SU-DHL-6 (cell line): Measurements from ENCODE around the gene EGFL8.

Source experiments
- H2AFZ ChIP-seq: fragments of 200-600 bp; sonication (generic); 2 replicates; pipeline ENCODE4 v1.6.1; 2014; ENCODE audit warnings: low read depth, mild to moderate bottlenecking, moderate library complexity, mixed read lengths, antibody characterized with exemption, low read length; ENCODE audit not compliant: severe bottlenecking
- H3F3A ChIP-seq: fragments of 200-600 bp; shearing (Covaris generic); 2 replicates; pipeline ENCODE4 v1.6.0; 2016; ENCODE audit warnings: antibody characterized with exemption, mild to moderate bottlenecking; ENCODE audit not compliant: insufficient read depth
- H3K27ac ChIP-seq: fragments of 200-600 bp; sonication (generic); 2 replicates; pipeline ENCODE4 v1.5.1; 2016; ENCODE audit warnings: low read depth, mild to moderate bottlenecking, low read length, moderate library complexity, mixed read lengths
- H3K27me3 ChIP-seq: fragments of 200-600 bp; sonication (generic), shearing (Covaris generic); 2 replicates; pipeline ENCODE4 v1.6.0; 2014; ENCODE audit warnings: mild to moderate bottlenecking, low read length
- H3K36me3 ChIP-seq: fragments of 200-600 bp; sonication (generic); 2 replicates; pipeline ENCODE4 v1.6.1; 2014; ENCODE audit warnings: mild to moderate bottlenecking, low read length, mixed read lengths
- H3K4me2 ChIP-seq: fragments of 300-600, 200-600 bp; shearing (Covaris generic), sonication (generic); 2 replicates; pipeline ENCODE4 v1.6.0; 2014; ENCODE audit warnings: low read length, low read depth, mild to moderate bottlenecking; ENCODE audit not compliant: poor library complexity, severe bottlenecking
- H3K4me3 ChIP-seq: fragments of 200-600 bp; sonication (generic); 2 replicates; pipeline ENCODE4 v1.5.1; 2014; ENCODE audit warnings: antibody characterized with exemption, low read length, mild to moderate bottlenecking, mixed read lengths; ENCODE audit not compliant: insufficient read depth, poor library complexity, severe bottlenecking
- H3K79me2 ChIP-seq: fragments of 200-600 bp; sonication (generic); 2 replicates; pipeline ENCODE4 v1.6.1; 2014; ENCODE audit warnings: mild to moderate bottlenecking, low read length, moderate library complexity; ENCODE audit not compliant: insufficient read depth
- H3K9ac ChIP-seq: fragments of 200-600 bp; sonication (generic); 2 replicates; pipeline ENCODE4 v1.7.0; 2014; ENCODE audit warnings: mild to moderate bottlenecking, low read length
- H3K9me2 ChIP-seq: fragments of 200-600 bp; sonication (generic); replicated peaks from 2 replicates; pipeline ENCODE4 v1.6.1; 2014; ENCODE audit warnings: low read length; ENCODE audit not compliant: insufficient read depth
- H3K9me3 ChIP-seq: fragments of 200-600 bp; sonication (generic); 2 replicates; pipeline ENCODE4 v1.6.1; 2014; ENCODE audit warnings: low read length, mixed read lengths; ENCODE audit not compliant: insufficient read depth
- H4K20me1 ChIP-seq: fragments of 200-600 bp; sonication (generic); 2 replicates; pipeline ENCODE4 v1.6.1; 2014; ENCODE audit warnings: low read depth, mild to moderate bottlenecking, antibody characterized with exemption, low read length, moderate library complexity, mixed read lengths
- EZH2phosphoT487 ChIP-seq: fragments of 200-600 bp; sonication (generic), shearing (Covaris generic); conservative IDR thresholded peaks from 2 replicates; pipeline ENCODE4 v1.6.1; 2018; ENCODE audit warnings: mild to moderate bottlenecking, antibody characterized with exemption, low read length, moderate library complexity, mixed read lengths
- TF ChIP-seq, protein P1 (sequence below): fragments of 200-600 bp; sonication (generic); IDR thresholded peaks from one replicate; pipeline ENCODE4 v1.5.1; 2017; ENCODE audit warnings: antibody characterized with exemption, mild to moderate bottlenecking, low read length, moderate library complexity; ENCODE audit not compliant: insufficient read depth, poor library complexity, severe bottlenecking

The EGFL8 gene

GRCh38 chr6:32147401-32148132 is 16.8 kb upstream of the EGFL8 start:
- H4K20me1 ChIP-seq = no peaks in the 10 kb centered on the region
- no peak overlapping the region for H3K4me2 ChIP-seq
- H3K4me3 ChIP-seq = no peak overlapping the region
- H3K9me3 ChIP-seq = no peaks in the 10 kb centered on the region
- no peak overlapping the region for H3K27ac ChIP-seq
- TF ChIP-seq EZH2phosphoT487 = no peak
- TF ChIP-seq, protein P1, sequence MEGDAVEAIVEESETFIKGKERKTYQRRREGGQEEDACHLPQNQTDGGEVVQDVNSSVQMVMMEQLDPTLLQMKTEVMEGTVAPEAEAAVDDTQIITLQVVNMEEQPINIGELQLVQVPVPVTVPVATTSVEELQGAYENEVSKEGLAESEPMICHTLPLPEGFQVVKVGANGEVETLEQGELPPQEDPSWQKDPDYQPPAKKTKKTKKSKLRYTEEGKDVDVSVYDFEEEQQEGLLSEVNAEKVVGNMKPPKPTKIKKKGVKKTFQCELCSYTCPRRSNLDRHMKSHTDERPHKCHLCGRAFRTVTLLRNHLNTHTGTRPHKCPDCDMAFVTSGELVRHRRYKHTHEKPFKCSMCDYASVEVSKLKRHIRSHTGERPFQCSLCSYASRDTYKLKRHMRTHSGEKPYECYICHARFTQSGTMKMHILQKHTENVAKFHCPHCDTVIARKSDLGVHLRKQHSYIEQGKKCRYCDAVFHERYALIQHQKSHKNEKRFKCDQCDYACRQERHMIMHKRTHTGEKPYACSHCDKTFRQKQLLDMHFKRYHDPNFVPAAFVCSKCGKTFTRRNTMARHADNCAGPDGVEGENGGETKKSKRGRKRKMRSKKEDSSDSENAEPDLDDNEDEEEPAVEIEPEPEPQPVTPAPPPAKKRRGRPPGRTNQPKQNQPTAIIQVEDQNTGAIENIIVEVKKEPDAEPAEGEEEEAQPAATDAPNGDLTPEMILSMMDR = no peak
- H3K9me2 ChIP-seq = no peaks in the 10 kb centered on the region
- no peak overlapping the region for H2AFZ ChIP-seq
- no peaks in the 10 kb centered on the region for H3K79me2 ChIP-seq
- H3K36me3 ChIP-seq = no peaks in the 10 kb centered on the region
- H3K9ac ChIP-seq = no peak overlapping the region
- no peaks in the 10 kb centered on the region for H3F3A ChIP-seq
- no peaks in the 10 kb centered on the region for H3K27me3 ChIP-seq

GRCh38 chr6:32148289-32149091 is 15.9 kb upstream of the EGFL8 start:
- H3K9me2 ChIP-seq = no peaks in the 10 kb centered on the region
- no peak for TF ChIP-seq EZH2phosphoT487
- TF ChIP-seq, protein P1 = no peak
- H3K9me3 ChIP-seq = no peaks in the 10 kb centered on the region
- H3K4me2 ChIP-seq = no peak overlapping the region
- no peaks in the 10 kb centered on the region for H3K27me3 ChIP-seq
- H3K4me3 ChIP-seq = no peak overlapping the region
- H4K20me1 ChIP-seq = no peaks in the 10 kb centered on the region
- no peak overlapping the region for H2AFZ ChIP-seq
- no peak overlapping the region for H3K9ac ChIP-seq
- no peaks in the 10 kb centered on the region for H3K79me2 ChIP-seq
- H3K27ac ChIP-seq = no peak overlapping the region
- H3F3A ChIP-seq = peaks cover 5% of the 10 kb centered on the region; the same call in 1 of the 2 replicates
- no peaks in the 10 kb centered on the region for H3K36me3 ChIP-seq

DNA sequence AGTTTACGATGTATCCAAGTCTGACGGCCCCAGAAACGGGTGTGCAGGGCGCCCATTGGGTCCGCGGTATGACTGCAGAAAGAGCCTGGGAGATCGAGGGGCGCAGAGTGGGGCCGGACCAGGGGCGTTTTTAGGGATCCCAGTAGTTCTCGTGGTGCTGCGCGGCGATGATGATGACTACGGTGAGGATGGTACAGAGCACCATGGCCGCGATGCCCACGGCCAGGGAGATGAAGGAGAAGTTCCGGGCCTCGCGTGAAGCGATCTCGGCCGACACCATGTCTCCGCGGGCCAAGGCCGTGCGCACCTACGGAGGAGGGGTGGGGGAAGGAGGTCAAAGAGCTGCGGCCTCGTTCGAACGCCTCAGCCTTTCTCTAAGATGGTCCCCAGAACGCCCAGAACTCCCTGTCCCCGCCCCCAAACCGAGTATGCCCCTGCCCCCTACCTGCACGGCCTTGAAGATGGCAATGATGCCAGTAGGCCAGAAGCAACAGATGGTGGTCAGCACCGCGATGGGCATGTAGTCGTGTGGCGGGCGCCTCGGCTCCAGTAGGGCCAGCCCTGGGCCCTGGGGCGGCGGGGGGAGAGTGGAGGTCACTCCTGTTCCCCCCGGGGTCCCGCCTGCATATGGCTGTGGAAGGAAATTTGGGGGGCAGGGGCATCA is 15.2 kb upstream of the EGFL8 start:
- Histone ChIP-seq H3K79me2 (no peaks in the 10 kb centered on the region), H3K36me3 (no peaks in the 10 kb centered on the region), H2AFZ (no peak overlapping the region), H3K9ac (no peak overlapping the region), H4K20me1 (no peaks in the 10 kb centered on the region), H3K4me3 (no peak overlapping the region), H3K27ac (no peak overlapping the region), H3K4me2 (no peak overlapping the region), H3K9me3 (no peaks in the 10 kb centered on the region), H3K9me2 (no peaks in the 10 kb centered on the region), H3F3A (peaks cover 8% of the 10 kb centered on the region; the same call in 1 of the 2 replicates), H3K27me3 (no peaks in the 10 kb centered on the region)
- TF ChIP-seq EZH2phosphoT487 = no peak
- TF ChIP-seq, protein P1 = no peak
